NOMO-1 treated with DMSO at 0.1 percent for 48 hours (cell line): ENCODE data around the gene NEIL3.

Experiments used
- DNase-seq: peaks from one replicate; lab custom pipeline; 2025; ENCODE audit not compliant: unreplicated experiment; lab: John Stamatoyannopoulos, UW

The NEIL3 gene

GRCh38 chr4:177309522-177310371, at the start of gene NEIL3:
TSS of gene NEIL3 (plus strand) at chr4:177309874. CDS start at chr4:177309954, 80 bp downstream.
- peak; percentile 94 for DNase-seq

DNA sequence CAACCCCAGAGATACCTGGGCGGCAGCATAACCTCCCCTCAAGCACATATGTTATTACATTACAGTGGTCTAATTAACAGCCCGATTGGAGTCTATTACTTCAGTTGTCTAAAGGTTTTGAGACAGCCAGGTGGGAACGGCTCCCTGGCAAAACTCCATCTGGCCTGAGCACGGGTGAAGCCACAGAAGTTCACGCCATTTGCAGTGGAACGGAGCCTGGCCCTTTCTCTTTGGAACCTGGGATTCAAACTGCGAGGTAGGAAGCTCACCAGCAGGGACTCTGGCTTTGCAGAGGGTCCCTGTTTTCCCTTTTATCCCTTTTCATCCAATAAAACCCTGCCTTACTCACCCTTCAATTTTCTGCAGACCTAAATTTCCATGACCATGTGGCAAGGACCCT, 45.9 kb upstream of the NEIL3 start:
- DNase-seq, result no peak

- no peak for DNase-seq
Measured at GRCh38 chr4:177264788-177265422, 44.8 kb upstream of the NEIL3 start.

DNA sequence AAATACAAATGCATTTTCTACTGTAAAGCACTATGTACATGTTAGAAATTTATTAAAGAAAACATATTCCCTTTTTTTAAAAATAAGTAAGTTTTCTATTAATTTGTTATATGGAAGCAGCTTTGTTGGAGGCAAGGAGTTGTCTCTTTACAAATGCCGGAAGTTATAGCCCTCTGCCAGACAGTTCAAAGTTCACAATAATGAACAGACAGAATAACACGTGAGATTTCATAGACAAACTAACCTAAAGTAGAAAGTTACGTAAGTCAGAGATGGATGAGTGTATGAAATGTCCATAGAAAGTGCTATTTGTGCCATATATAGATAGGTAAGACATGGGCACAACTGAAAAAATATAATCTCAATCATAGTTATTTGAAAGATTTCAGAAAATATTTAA, 43.9 kb upstream of the NEIL3 start:
- DNase-seq, result peak; percentile 11

GRCh38 chr4:177266506-177266905, 43.2 kb upstream of the NEIL3 start:
- peak; percentile 78 for DNase-seq

DNA sequence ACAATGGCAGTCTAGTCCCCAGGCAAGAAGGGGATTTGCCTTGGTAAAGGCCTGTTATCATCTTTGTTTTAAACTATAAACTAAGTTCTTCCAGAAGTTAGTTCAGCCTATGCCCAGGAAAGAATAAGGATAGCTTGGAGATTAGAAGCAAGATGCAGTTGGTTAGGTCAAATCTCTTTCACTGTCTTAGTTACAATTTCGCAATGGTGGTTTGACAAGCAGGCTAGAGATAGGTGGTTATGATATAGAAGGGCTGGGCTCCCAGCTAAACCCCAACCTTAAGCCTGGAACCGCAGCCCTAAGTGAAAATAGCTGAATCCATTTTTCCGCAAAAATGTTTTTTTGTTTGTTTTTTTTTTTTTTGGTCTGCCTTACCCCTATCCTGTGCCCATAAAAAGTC, 41.8 kb upstream of the NEIL3 start:
- peak; percentile 59 for DNase-seq

DNA sequence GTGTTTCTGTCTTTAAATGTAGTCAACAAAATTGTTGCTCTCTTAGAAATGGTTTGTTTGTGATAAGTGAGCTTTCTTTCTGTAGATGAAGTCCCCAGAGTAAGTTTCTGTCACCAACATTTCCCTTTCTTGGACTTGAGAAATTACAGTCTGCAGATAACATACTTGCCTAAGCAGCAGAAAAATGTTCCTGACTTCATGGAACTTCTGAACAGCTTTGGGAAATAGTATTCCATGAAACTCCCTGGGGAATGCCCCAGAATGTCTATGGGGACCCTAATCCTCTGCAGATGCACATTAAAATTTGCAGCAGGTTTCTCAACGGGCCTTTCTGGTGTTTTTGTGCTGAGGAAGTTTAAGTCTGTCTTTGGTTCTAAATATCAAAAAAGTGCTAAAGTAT, 38.6 kb upstream of the NEIL3 start:
- DNase-seq, result no peak

DNA sequence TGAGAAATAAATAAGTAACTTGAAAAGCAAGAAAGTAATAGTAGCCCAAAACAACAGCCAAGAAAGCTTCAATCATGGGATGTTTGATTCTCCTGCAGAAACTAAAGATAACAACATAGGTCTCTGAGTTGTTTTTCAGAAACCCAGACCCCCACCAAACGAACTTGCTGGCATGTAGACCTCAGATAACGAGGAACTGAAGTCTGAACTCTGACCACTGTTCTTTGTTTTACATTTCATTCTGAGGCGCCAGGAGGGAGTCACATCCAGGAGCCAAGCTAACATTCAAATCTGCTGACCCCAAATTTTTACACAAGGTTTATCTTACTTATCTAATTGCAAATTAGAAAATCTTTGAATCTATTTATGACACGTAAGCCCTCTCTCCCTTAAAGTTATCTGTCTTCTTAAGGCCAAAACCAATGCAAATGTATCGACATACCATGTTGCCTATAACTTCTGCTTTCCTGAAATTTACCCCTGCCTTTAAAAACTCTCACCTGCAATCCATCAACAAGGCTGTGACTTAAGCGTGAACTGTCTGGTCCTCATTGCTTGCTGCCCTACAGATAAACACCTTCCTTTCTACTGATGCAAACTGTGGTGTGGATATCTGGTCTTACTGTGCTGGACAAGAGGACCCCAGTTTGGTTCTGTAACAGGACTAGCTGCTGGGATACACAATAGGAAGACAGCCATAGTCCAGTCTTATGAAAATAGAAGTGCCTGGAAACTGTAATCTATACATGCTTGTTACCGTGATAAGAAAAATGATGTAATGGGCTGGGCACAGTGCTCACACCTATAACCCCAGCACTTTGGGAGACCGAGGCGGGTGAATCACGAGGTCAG, 37.5 kb upstream of the NEIL3 start:
- DNase-seq, result no peak

GRCh38 chr4:177275999-177276398, 33.7 kb upstream of the NEIL3 start:
- peak; percentile 29 for DNase-seq

- DNase-seq, result peak; percentile 47
Measured at GRCh38 chr4:177281351-177281909, 28.2 kb upstream of the NEIL3 start.

- no peak for DNase-seq
Measured at GRCh38 chr4:177282284-177282835, 27.3 kb upstream of the NEIL3 start.

- no peak for DNase-seq
Measured at GRCh38 chr4:177283167-177283566, 26.5 kb upstream of the NEIL3 start.

DNA sequence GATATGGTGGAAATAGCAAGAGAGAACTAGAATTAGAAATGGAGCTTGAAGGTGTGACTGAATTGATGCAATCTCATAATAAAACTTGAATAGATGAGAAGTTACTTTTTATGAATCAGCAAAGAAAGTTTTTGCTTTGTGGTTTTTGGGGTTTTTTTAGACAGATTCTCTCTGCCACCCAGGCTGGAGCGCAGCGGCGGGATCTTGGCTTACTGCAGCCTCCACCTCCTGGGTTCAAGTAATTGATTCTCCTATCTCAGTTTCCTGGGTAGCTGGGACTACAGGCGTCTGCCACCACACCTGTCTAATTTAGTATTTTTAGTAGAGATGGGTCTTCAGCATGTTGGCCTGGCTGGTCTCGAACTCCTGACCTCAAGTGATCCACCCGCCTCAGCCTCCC, 23.7 kb upstream of the NEIL3 start:
- peak; percentile 16 for DNase-seq

DNA sequence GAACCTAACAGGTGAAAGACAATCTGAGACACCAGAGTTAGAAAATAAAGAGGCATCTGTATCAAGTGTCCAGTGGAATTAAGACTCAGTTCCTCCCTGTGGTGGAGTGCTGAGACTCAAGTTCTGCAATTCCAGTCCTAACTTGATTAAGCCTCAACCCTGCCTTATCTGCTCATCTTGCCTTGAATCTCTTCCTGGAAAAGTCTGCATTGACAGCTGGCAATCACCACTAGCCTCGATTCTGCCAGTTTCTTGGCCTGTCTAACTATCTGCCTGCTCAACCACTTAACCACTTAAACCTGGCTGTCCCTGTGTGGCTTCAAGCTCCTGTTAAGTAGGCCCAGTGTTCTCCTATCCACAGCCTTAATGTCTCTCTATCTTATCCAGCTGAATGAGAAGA, 22.4 kb upstream of the NEIL3 start:
- peak; percentile 47 for DNase-seq

DNA sequence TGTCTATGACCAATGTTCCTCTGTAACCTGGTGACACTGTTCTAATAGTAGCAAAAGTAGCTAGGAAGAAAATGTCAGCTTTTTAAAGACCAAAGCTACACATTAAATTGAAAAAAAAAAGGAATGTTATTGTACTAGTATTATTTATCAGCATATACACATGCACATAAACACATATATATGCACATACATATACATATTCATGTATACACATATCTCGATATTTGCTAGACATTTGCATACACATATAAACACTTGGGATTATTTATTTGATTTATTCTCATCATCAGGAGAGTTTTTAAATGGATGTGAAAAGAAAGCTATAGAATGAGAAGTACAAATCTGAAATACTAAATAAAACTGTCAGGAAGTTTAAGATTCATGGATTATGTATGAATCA, 21.3 kb upstream of the NEIL3 start:
- no peak for DNase-seq

- DNase-seq, result no peak
Measured at GRCh38 chr4:177290780-177291179, 18.9 kb upstream of the NEIL3 start.

DNA sequence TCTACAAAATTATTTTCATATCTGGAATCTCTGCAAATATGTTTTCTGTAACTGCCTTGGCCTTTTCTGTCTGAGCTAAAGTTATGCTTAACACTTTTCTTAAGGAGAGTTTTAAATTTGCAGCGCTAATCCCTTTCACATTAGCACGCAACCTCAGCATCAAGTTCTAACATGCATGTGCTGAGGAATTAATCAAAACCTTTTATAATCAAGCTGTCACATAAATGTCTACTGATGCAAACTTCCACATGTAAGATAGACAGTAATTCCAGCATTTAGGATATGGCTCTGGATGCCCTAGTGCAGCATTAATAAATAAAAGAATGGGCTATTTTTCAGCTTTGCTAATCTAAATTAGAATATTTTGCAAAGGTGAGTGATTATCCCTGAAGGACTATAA, 17.5 kb upstream of the NEIL3 start:
- no peak for DNase-seq

DNA sequence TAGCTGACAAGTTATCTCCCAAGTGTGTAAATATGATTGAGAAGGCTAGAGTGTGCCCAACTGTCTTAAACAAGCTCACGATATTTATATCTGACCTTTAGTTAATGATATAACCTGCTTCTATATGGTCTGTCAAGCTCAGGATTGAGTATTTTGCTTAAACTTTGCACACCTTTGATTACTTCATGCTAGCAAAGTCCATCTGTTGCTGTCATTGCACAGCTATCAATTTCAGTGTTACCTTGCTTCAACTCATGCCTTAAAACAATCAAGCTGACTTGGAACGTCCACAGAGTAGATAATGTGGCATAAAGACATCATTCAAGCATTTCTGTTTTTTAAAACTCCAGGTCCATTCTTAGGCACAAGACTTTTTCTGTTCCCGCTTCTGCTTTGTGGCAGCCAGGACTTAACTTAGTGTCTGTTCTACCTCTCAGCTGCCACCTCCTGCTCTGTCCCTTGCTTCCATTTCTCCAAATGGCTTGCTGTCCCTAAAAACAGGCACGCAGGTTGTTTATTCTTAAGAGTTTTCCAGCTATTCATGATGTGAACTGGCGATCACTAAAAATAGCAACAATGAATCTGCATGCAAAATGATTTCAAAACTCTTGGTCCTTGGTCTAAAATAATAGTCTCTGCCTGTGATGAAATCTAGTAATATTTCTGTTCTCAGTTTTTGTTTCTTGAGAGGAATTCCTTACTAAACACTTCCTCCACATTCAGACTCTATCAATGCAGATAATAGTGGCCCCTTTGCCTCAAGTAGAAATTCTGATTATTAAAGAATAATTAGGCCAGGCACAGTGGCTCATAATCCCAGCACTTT, 16.3 kb upstream of the NEIL3 start:
- peak; percentile 76 for DNase-seq

DNA sequence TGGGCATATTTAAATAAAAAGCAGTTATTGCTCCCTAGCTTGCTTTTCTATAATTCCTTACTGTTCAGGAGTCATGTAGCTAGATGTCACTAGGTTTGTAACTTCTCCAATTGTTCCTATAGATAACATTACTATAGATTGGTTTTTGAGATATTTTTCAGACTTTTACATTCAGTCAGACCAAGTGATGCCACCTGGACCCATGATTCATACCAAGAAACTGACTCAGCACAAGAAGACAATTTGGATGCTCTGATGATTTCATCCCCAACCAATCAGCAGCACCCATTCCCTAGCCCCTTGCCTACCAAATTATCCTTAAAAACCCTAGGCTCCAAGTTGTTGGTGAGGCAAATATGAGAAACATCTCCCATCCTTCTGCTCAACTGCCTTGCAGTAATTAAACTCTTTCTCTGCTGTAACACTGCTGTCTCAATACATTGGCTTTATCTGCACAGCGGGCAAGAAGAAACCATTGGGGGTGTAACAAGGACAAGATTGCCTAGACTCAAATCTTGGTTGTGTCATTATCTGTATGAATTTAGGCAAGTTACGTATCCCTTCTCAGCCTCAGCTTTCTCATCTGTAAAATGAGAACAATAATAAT, 11.8 kb upstream of the NEIL3 start:
- no peak for DNase-seq
